ENCODE measurements around the gene TSPAN15. TPM values are rescaled to one million over a fixed set of nuclear protein-coding genes. Genes with fewer than 3 reads are reported as not detected.

Gene TSPAN15
- total and polyA plus RNA-seq, 2 of the 4 experiments (the other 2 are of a cell fraction) = 0.48 TPM; not detected in 1

DNA sequence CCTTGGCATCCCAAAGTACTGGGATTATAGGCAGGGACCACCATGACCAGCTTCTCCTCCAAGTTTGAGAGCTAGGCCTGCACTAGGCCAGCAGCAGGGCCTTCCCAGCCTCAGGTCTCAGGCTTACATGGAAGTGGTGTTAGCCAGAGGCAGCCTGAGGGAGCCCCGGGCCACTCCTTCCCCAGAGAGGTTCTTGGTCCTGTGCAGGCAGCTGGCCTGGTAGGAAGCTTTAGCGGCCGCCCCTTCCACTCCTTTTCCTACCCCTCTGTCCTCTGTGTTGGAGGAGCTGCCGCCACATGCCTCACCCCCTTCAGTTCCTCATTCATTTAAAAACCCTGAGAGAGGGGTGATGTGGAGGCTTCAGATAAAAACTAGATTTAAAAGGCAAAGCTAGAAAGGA, 40.3 kb downstream of the TSPAN15 start:
- intact Hi-C loops (cut with micrococcal nuclease) = loop anchor here (2.0 kb wide), 1 partner anchor 37 kb away; no protein-coding TSS in a partner anchor
- Histone ChIP-seq H3K27ac (ENCODE audit: insufficient read depth, low read length) (no peak overlapping the region), H3K4me2 (ENCODE audit: low read depth, low read length) (no peak overlapping the region), H2AFZ (replicated peaks; ENCODE audit: low read length, poor library complexity) (no peak overlapping the region), H3K27me3 (ENCODE audit: control insufficient read depth, insufficient read depth, low read length) (peaks cover 41% of the 10 kb centered on the region; the same call in 1 of the 2 replicates), H4K91ac (ENCODE audit: insufficient read depth, low read depth, low read length) (no peak overlapping the region), H4K8ac (ENCODE audit: low read depth in 2 of 2, low read length in 2 of 2) (no peak overlapping the region), H3K9me3 (ENCODE audit: control insufficient read depth, insufficient read depth, low read length) (peaks cover 17% of the 10 kb centered on the region), H2AK5ac (ENCODE audit: low read depth, low read length) (no peak overlapping the region), H3K14ac (replicated peaks; ENCODE audit: low read depth, low read length) (no peak overlapping the region), H3K79me1 (ENCODE audit: low read depth in 1 of 2, low read length in 2 of 2) (no peaks in the 10 kb centered on the region), H3K23ac (ENCODE audit: low read depth, low read length) (no peak overlapping the region), H2AK9ac (replicated peaks; ENCODE audit: low read depth, low read length, poor library complexity) (no peak overlapping the region), H3K9me1 (ENCODE audit: insufficient read depth, low read length) (no peaks in the 10 kb centered on the region), H3K9ac (ENCODE audit: low read depth, low read length) (no peak overlapping the region), H4K5ac (ENCODE audit: low read depth, low read length) (no peak overlapping the region), H2BK120ac (ENCODE audit: low read depth, low read length) (no peak overlapping the region), H3K18ac (ENCODE audit: low read depth, low read length) (no peak overlapping the region), H3K4ac (ENCODE audit: low read depth, low read length) (no peak overlapping the region), H2BK20ac (ENCODE audit: low read depth, low read length) (no peak overlapping the region), H3K4me1 (ENCODE audit: control insufficient read depth, insufficient read depth, low read length) (no peaks in the 10 kb centered on the region; the same call in 1 of the 2 replicates), H3K36me3 (ENCODE audit: control insufficient read depth, insufficient read depth, low read length) (no peaks in the 10 kb centered on the region), H3K4me3 (ENCODE audit: insufficient read depth, low read depth, low read length) (no peak overlapping the region), H2BK15ac (ENCODE audit: low read depth, low read length) (no peak overlapping the region), H4K20me1 (ENCODE audit: insufficient read depth, low read length) (no peaks in the 10 kb centered on the region), H3K56ac (ENCODE audit: extremely low read depth, insufficient read depth, low read length) (no peak overlapping the region), H2BK5ac (ENCODE audit: low read depth, low read length, poor library complexity, severe bottlenecking) (no peak overlapping the region)
- BruUV-seq (replicated peaks) = no TSS peak
- in situ Hi-C loops (cut with MboI; ENCODE audit: low sequenced_read_pairs) = no loop called here
- POLR2A ChIA-PET (ENCODE audit: unreplicated experiment) = no interaction called here
- DNase-seq (no peak), ATAC-seq (ENCODE audit: low read depth) (no peak)
- TF ChIP-seq, protein P1, sequence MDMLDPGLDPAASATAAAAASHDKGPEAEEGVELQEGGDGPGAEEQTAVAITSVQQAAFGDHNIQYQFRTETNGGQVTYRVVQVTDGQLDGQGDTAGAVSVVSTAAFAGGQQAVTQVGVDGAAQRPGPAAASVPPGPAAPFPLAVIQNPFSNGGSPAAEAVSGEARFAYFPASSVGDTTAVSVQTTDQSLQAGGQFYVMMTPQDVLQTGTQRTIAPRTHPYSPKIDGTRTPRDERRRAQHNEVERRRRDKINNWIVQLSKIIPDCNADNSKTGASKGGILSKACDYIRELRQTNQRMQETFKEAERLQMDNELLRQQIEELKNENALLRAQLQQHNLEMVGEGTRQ (IDR thresholded peaks at IDR 0.05; ENCODE audit: low read depth, low read length) = no peak
- TF ChIP-seq CHD1 (IDR thresholded peaks at IDR 0.05; ENCODE audit: low read depth, low read length) (no peak), POLR2A (IDR thresholded peaks at IDR 0.05; ENCODE audit: low read depth, low read length) (no peak), NFE2L2 (IDR thresholded peaks at IDR 0.05; ENCODE audit: low read depth, low read length) (no peak)
- TF ChIP-seq, protein P2, sequence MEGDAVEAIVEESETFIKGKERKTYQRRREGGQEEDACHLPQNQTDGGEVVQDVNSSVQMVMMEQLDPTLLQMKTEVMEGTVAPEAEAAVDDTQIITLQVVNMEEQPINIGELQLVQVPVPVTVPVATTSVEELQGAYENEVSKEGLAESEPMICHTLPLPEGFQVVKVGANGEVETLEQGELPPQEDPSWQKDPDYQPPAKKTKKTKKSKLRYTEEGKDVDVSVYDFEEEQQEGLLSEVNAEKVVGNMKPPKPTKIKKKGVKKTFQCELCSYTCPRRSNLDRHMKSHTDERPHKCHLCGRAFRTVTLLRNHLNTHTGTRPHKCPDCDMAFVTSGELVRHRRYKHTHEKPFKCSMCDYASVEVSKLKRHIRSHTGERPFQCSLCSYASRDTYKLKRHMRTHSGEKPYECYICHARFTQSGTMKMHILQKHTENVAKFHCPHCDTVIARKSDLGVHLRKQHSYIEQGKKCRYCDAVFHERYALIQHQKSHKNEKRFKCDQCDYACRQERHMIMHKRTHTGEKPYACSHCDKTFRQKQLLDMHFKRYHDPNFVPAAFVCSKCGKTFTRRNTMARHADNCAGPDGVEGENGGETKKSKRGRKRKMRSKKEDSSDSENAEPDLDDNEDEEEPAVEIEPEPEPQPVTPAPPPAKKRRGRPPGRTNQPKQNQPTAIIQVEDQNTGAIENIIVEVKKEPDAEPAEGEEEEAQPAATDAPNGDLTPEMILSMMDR (conservative IDR thresholded peaks at IDR 0.05; ENCODE audit: low read depth, low read length) = no peak
- TF ChIP-seq, protein P3, sequence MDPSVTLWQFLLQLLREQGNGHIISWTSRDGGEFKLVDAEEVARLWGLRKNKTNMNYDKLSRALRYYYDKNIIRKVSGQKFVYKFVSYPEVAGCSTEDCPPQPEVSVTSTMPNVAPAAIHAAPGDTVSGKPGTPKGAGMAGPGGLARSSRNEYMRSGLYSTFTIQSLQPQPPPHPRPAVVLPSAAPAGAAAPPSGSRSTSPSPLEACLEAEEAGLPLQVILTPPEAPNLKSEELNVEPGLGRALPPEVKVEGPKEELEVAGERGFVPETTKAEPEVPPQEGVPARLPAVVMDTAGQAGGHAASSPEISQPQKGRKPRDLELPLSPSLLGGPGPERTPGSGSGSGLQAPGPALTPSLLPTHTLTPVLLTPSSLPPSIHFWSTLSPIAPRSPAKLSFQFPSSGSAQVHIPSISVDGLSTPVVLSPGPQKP (IDR thresholded peaks at IDR 0.05; ENCODE audit: borderline replicate concordance, low read depth, low read length) = no peak
- dilution Hi-C loops (cut with HindIII; ENCODE audit: low sequenced_read_pairs, unreplicated experiment) = no loop called here
- CTCF ChIA-PET = no interaction called here
- WGBS, 2 experiments (ENCODE audit: extremely low coverage in 2 of 2, insufficient read length in 1 of 2) = no CpG with 5 or more reads among the region's 4 CpGs
